Vagina (tissue), 2 donors: ENCODE data around the gene DAB2IP. TPM values are rescaled to one million over a fixed set of nuclear protein-coding genes. Genes with fewer than 3 reads are reported as not detected.
A peak's percentile ranks its signal among the peaks of the same experiment; 100 is the strongest.

Experiments
- DNase-seq, 2 donors: peaks; one replicate each; pipeline ENCODE4 v3.0.0-alpha.2; 2017; ENCODE audit errors: extremely low spot score in 2 of 2
- H3K27ac ChIP-seq: fragments of 200-600 bp; sonication (generic); one replicate; pipeline ENCODE4 v1.5.1; 2019
- H3K27me3 ChIP-seq: fragments of 200-600 bp; sonication (generic); one replicate; pipeline ENCODE4 v1.5.1; 2019
- H3K36me3 ChIP-seq, 2 donors: fragments of 200-600 bp; sonication (generic); one replicate each; pipeline ENCODE4 v1.5.1; 2017 to 2019
- H3K4me1 ChIP-seq: fragments of 200-600 bp; sonication (generic); one replicate; pipeline ENCODE4 v1.5.1; 2019
- H3K4me3 ChIP-seq, 2 donors: fragments of 200-600 bp; sonication (generic); 1 replicate in 1 of 2; 2 replicates in 1 of 2; pipeline ENCODE4 v1.5.1; 2016 to 2019
- H3K9me3 ChIP-seq: fragments of 200-600 bp; sonication (generic); one replicate; pipeline ENCODE4 v1.5.1; 2019
- CTCF ChIP-seq, 3 experiments: fragments of 450-650 bp in 2 of 3; fragments of 200-600 bp in 1 of 3; sonication (generic) in 1 of 3; IDR thresholded peaks; one replicate each; pipeline ENCODE4 v1.5.1; 2017 to 2019; ENCODE audit warnings: antibody characterized with exemption in 3 of 3, mild to moderate bottlenecking in 2 of 3, moderate library complexity in 2 of 3
- POLR2A ChIP-seq, 2 donors: fragments of 450-650 bp; IDR thresholded peaks; one replicate each; pipeline ENCODE4 v1.6.1; 2017; ENCODE audit warnings: antibody characterized with exemption in 2 of 2, mild to moderate bottlenecking in 2 of 2, moderate library complexity in 2 of 2
- POLR2AphosphoS5 ChIP-seq, 2 donors: sonication (generic); formaldehyde crosslinking; IDR thresholded peaks; one replicate each; pipeline ENCODE4 v1.9.0; 2017; ENCODE audit warnings: antibody characterized with exemption in 2 of 2, mild to moderate bottlenecking in 2 of 2, low read depth in 1 of 2; ENCODE audit not compliant: insufficient read depth in 1 of 2
- intact Hi-C: fragments of 100-400 bp; cut with DNase I; formaldehyde crosslinking; loops from one replicate; pipeline ENCODE4 v1.15.1; 2023
- total RNA-seq: library from RNA; depleted of rRNA; stranded (reverse); fragments of >200 nt; gene quantifications from one replicate; pipeline ENCODE4 v1.2.3, GENCODE V29; 2016

Gene DAB2IP
- total RNA-seq, 1 donor from 2014 or later, result 38.8 TPM

GRCh38 chr9:121754655-121755436 is 103.4 kb downstream of the DAB2IP start:
- peaks cover 0 to 16% of the 10 kb centered on the region in 2 donors for H3K36me3 ChIP-seq
- H3K4me3 ChIP-seq, result no peak overlapping the region
- DNase-seq, result no peak
- peaks cover 72% of the 10 kb centered on the region for H3K4me1 ChIP-seq
- no peaks in the 10 kb centered on the region for H3K27me3 ChIP-seq
- H3K27ac ChIP-seq, result peak overlapping the region; percentile 8
- TF ChIP-seq CTCF (IDR thresholded peaks at IDR 0.05) (no peak), POLR2AphosphoS5 (IDR thresholded peaks at IDR 0.05; ENCODE audit: insufficient read depth in 1 of 2, low read depth in 1 of 2) (no peak), POLR2A (IDR thresholded peaks at IDR 0.05) (no peak)
- intact Hi-C loops, result loop anchor here (10.0 kb wide), 1 partner anchor 230 kb away; no protein-coding TSS in a partner anchor
- no peaks in the 10 kb centered on the region for H3K9me3 ChIP-seq

GRCh38 chr9:121755581-121755980 is 104.1 kb downstream of the DAB2IP start:
- no peak for DNase-seq
- Histone ChIP-seq H3K27ac (peak overlapping the region; percentile 17), H3K36me3 (peaks cover 0 to 23% of the 10 kb centered on the region in 2 donors), H3K9me3 (no peaks in the 10 kb centered on the region), H3K4me1 (peaks cover 64% of the 10 kb centered on the region), H3K27me3 (no peaks in the 10 kb centered on the region), H3K4me3 (no peak overlapping the region)
- intact Hi-C loops, result loop anchor here (10.0 kb wide), 1 partner anchor 229 kb away; no protein-coding TSS in a partner anchor
- TF ChIP-seq CTCF (IDR thresholded peaks at IDR 0.05), result no peak
- no peak for TF ChIP-seq POLR2A (IDR thresholded peaks at IDR 0.05)
- TF ChIP-seq POLR2AphosphoS5 (IDR thresholded peaks at IDR 0.05; ENCODE audit: insufficient read depth in 1 of 2, low read depth in 1 of 2), result no peak

DNA sequence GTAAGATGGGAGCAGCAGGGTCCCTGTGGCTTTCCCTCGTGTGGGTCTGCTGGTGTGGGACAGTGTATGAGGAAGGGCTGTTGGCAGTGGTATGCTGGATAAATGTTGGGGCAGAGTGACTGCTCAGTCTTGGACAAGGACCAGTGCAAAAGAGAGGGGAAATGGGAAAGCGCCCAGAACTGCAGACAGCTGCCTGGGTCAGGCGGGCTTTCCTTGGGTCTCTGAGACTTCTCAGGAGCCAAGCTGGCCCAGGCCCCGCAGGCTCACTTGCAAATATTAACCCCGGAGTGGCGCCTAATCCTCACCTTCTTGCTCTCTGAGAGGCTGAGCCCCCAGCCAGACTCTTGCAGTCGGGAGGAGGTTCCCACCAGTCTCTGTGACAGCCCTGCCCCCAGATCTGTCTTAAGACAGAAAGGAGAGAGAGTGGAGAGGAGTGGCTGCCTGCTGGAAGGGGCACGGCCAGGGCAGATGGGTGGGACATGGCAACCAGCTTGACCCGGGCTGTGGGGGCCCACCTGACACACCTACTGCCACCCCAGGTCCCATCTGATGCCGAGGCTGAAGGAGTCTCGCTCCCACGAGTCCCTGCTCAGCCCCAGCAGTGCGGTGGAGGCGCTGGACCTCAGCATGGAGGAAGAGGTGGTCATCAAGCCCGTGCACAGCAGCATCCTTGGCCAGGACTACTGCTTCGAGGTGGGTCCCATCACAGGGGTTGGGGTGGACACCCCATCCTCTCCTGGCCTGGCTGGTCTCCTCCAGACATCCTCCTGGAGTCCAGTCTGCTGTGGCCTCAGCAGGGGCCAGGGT is 105.2 kb downstream of the DAB2IP start:
- H3K4me3 ChIP-seq, result no peak overlapping the region
- peak overlapping the region; percentile 17 for H3K27ac ChIP-seq
- no peak for DNase-seq
- peaks cover 57% of the 10 kb centered on the region for H3K4me1 ChIP-seq
- no peaks in the 10 kb centered on the region for H3K9me3 ChIP-seq
- peaks cover 0 to 30% of the 10 kb centered on the region in 2 donors for H3K36me3 ChIP-seq
- intact Hi-C loops, result loop anchor here (10.0 kb wide), 1 partner anchor 228 kb away; no protein-coding TSS in a partner anchor
- no peak for TF ChIP-seq CTCF (IDR thresholded peaks at IDR 0.05)
- TF ChIP-seq POLR2A (IDR thresholded peaks at IDR 0.05), result no peak
- TF ChIP-seq POLR2AphosphoS5 (IDR thresholded peaks at IDR 0.05; ENCODE audit: insufficient read depth in 1 of 2, low read depth in 1 of 2), result no peak
- H3K27me3 ChIP-seq, result no peaks in the 10 kb centered on the region

DNA sequence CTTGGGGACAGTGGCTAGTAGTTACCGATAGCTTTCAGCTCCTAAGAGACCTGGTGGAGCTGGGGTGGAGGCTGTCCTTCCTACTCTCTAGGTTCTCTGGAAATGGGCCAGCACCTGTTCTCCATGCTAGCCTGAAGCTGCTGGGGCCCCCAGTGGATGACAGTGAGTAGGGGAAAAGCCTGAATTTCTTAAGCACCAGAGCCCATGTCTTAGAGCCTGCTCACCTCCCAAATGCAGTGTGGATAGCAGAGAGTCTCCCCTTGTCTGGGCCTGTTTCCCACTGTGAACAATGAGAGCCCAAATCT is 105.8 kb downstream of the DAB2IP start:
- Histone ChIP-seq H3K36me3 (peaks cover 0 to 36% of the 10 kb centered on the region in 2 donors), H3K4me1 (peaks cover 52% of the 10 kb centered on the region), H3K27me3 (no peaks in the 10 kb centered on the region), H3K4me3 (no peak overlapping the region), H3K9me3 (no peaks in the 10 kb centered on the region), H3K27ac (peak overlapping the region; percentile 17)
- TF ChIP-seq POLR2AphosphoS5 (IDR thresholded peaks at IDR 0.05; ENCODE audit: insufficient read depth in 1 of 2, low read depth in 1 of 2) (no peak), CTCF (IDR thresholded peaks at IDR 0.05) (no peak), POLR2A (IDR thresholded peaks at IDR 0.05) (no peak)
- DNase-seq, result no peak
- intact Hi-C loops, result loop anchor here (10.0 kb wide), 1 partner anchor 228 kb away; no protein-coding TSS in a partner anchor
